A549 (cell line): ENCODE data around the gene RAB37. TPM values are rescaled to one million over a fixed set of nuclear protein-coding genes. Genes with fewer than 3 reads are reported as not detected.

Source experiments
- ATAC-seq, 2 experiments: fragments of 200-7000 bp in 1 of 2; fragments of >200 bp in 1 of 2; cut with Nextera tagmentation in 1 of 2; cut with Tn5 transposase in 1 of 2; 3 replicates each; pipeline versions ENCODE4 v1.8.0 to v1.9.1; 2018 to 2020; ENCODE audit warnings: mild to moderate bottlenecking in 1 of 2, moderate library complexity in 1 of 2
- CTCF ChIA-PET: fragments of 300-600 bp; sonication (Branson Sonifier 250); formaldehyde crosslinking; extraction: SDS; loops from one replicate; lab custom pipeline; 2021; ENCODE audit warnings: antibody characterized with exemption, inconsistent platforms; lab: Yijun Ruan, JAX
- POLR2A ChIA-PET: fragments of 350-600 bp; formaldehyde crosslinking; extraction: SDS; loops from one replicate; lab custom pipeline; 2021; ENCODE audit warnings: antibody characterized with exemption, inconsistent platforms; lab: Yijun Ruan, JAX
- DNase-seq, 2 experiments: peaks; one replicate each; pipeline versions ENCODE4 v3.0.0 to v3.0.0-alpha.2; 2011 to 2016; ENCODE audit warnings: low read depth in 1 of 2, low spot score in 1 of 2
- FAIRE-seq: peaks from 2 replicates; lab custom pipeline; 2011; peaks lifted over from hg19 to GRCh38; lab: Jason Lieb, UNC
- H3K27ac ChIP-seq, 2 experiments: fragments of >200 bp; sonication (Bioruptor Twin); formaldehyde crosslinking; 3 replicates each; pipeline ENCODE4 v1.5.1; 2016 to 2017
- H3K4me1 ChIP-seq: fragments of >200 bp; sonication (Bioruptor Twin); formaldehyde crosslinking; 3 replicates; pipeline ENCODE4 v1.6.1; 2016
- H3K4me2 ChIP-seq: fragments of >200 bp; sonication (Bioruptor Twin); formaldehyde crosslinking; 3 replicates; pipeline ENCODE4 v1.6.1; 2016
- H3K4me3 ChIP-seq: fragments of >200 bp; sonication (Bioruptor Twin); formaldehyde crosslinking; 3 replicates; pipeline ENCODE4 v1.5.1; 2016
- H3K9me3 ChIP-seq: fragments of >200 bp; sonication (Bioruptor Twin); formaldehyde crosslinking; 3 replicates; pipeline ENCODE4 v1.6.1; 2016
- BCL3 ChIP-seq: fragments of >200 bp; sonication (Bioruptor Twin); formaldehyde crosslinking; IDR thresholded peaks from 3 replicates; pipeline ENCODE4 v1.6.1; 2016
- CBX8 ChIP-seq: fragments of 200-600 bp; sonication (generic); IDR thresholded peaks from 2 replicates; pipeline ENCODE4 v1.6.1; 2016
- CEBPB ChIP-seq, 2 experiments: fragments of >200 bp in 1 of 2; sonication (Bioruptor Twin) in 1 of 2; formaldehyde crosslinking in 1 of 2; IDR thresholded peaks; 2 replicates each; pipeline ENCODE4 v1.6.1; 2012 to 2016
- CHD2 ChIP-seq: fragments of 150-350 bp; IDR thresholded peaks from 2 replicates; pipeline ENCODE4 v1.6.1; 2014; ENCODE audit warnings: low read length; ENCODE audit not compliant: partially characterized antibody
- CHD4 ChIP-seq: fragments of 200-600 bp; sonication (generic); IDR thresholded peaks from 2 replicates; pipeline ENCODE4 v1.6.1; 2016; ENCODE audit warnings: antibody characterized with exemption, mild to moderate bottlenecking, borderline replicate concordance
- EP300 ChIP-seq, 2 experiments: fragments of >200 bp; sonication (Bioruptor Twin); formaldehyde crosslinking; IDR thresholded peaks; 2 replicates in 1 of 2; 3 replicates in 1 of 2; pipeline ENCODE4 v1.6.1; 2016 to 2017
- FOXS1 ChIP-seq: fragments of 250-450 bp; sonication (Bioruptor Pico); IDR thresholded peaks from 2 replicates; pipeline ENCODE4 v1.5.0; 2020; ENCODE audit warnings: mild to moderate bottlenecking, moderate library complexity
- GATA3 ChIP-seq: IDR thresholded peaks from 2 replicates; pipeline ENCODE4 v1.6.1; 2012; ENCODE audit warnings: borderline replicate concordance
- HMGXB4 ChIP-seq: fragments of 250-450 bp; sonication (Bioruptor Pico); IDR thresholded peaks from 2 replicates; pipeline ENCODE4 v1.5.0; 2021; ENCODE audit warnings: mild to moderate bottlenecking, moderate library complexity, borderline replicate concordance
- HOXB5 ChIP-seq: fragments of 250-450 bp; sonication (Bioruptor Pico); IDR thresholded peaks from 2 replicates; pipeline ENCODE4 v1.5.0; 2020; ENCODE audit warnings: mild to moderate bottlenecking, moderate library complexity
- KDM5A ChIP-seq: fragments of 200-600 bp; sonication (generic); IDR thresholded peaks from 2 replicates; pipeline ENCODE4 v1.6.1; 2016; ENCODE audit warnings: antibody characterized with exemption, mild to moderate bottlenecking
- MAFK ChIP-seq: fragments of 450-650 bp; IDR thresholded peaks from 2 replicates; pipeline ENCODE4 v1.6.1; 2014; ENCODE audit not compliant: partially characterized antibody
- PBX3 ChIP-seq: IDR thresholded peaks from 2 replicates; pipeline ENCODE4 v1.6.1; 2012
- PHF8 ChIP-seq: fragments of 200-600 bp; sonication (generic); IDR thresholded peaks from 2 replicates; pipeline ENCODE4 v1.6.1; 2016; ENCODE audit warnings: low read depth, mild to moderate bottlenecking, antibody characterized with exemption, moderate library complexity, borderline replicate concordance
- POLR2A ChIP-seq: IDR thresholded peaks from 2 replicates; pipeline ENCODE4 v1.6.1; 2012; ENCODE audit warnings: mild to moderate bottlenecking, low read length
- RAD21 ChIP-seq, 2 experiments: fragments of >200 bp in 1 of 2; sonication (Bioruptor Twin) in 1 of 2; formaldehyde crosslinking in 1 of 2; IDR thresholded peaks in 1 of 2; conservative IDR thresholded peaks in 1 of 2; 2 replicates in 1 of 2; 3 replicates in 1 of 2; pipeline ENCODE4 v1.6.1; 2012 to 2018; ENCODE audit warnings: inconsistent platforms in 1 of 2
- RARB ChIP-seq: fragments of 250-450 bp; sonication (Bioruptor Pico); IDR thresholded peaks from 2 replicates; pipeline ENCODE4 v1.8.0; 2021; ENCODE audit warnings: mild to moderate bottlenecking, moderate library complexity
- RCOR1 ChIP-seq: fragments of 150-350 bp; IDR thresholded peaks from 2 replicates; pipeline ENCODE4 v1.6.1; 2014; ENCODE audit warnings: antibody characterized with exemption, low read length, low read depth
- RFX5 ChIP-seq: fragments of 450-650 bp; IDR thresholded peaks from 2 replicates; pipeline ENCODE4 v1.7.1; 2014; ENCODE audit warnings: antibody characterized with exemption, mild to moderate bottlenecking, moderate library complexity
- SREBF2 ChIP-seq: fragments of 450-650 bp; IDR thresholded peaks from 2 replicates; pipeline ENCODE4 v1.6.1; 2014; ENCODE audit warnings: mild to moderate bottlenecking, moderate library complexity
- USF2 ChIP-seq: fragments of 450-650 bp; IDR thresholded peaks from 2 replicates; pipeline ENCODE4 v1.6.1; 2014; ENCODE audit warnings: antibody characterized with exemption
- ZC3H11A ChIP-seq: fragments of 450-650 bp; IDR thresholded peaks from 2 replicates; pipeline ENCODE4 v1.6.1; 2014; ENCODE audit warnings: antibody characterized with exemption, mild to moderate bottlenecking
- ZFP36 ChIP-seq: fragments of 450-650 bp; IDR thresholded peaks from 2 replicates; pipeline ENCODE4 v1.6.1; 2014; ENCODE audit warnings: borderline replicate concordance; ENCODE audit not compliant: partially characterized antibody
- whole genome bisulfite sequencing: methylation state at CpG from one replicate; pipeline ENCODE4 v1.1.6; 2017; ENCODE audit errors: missing lambda C conversion rate; 5-methylcytosine and 5-hydroxymethylcytosine counted together
- polyA plus RNA-seq, 4 experiments: library from polyadenylated mRNA; depleted of rRNA in 3 of 4; stranded (reverse); fragments of >200 nt; fragmentation: RNase III in 1 of 4; extraction: RNeasy Plus Mini Kit Qiagen cat#74134 plus additional on column Dnase treatment in 1 of 4; gene quantifications; 2 replicates in 3 of 4; 3 replicates in 1 of 4; pipeline ENCODE4 v1.2.3, GENCODE V29; 2011 to 2017

RAB37 gene
- polyA plus RNA-seq, 2 of the 4 experiments (the other 2 are of a cell fraction): 2.4 to 15.8 TPM

GRCh38 chr17:74738051-74738996 is 1.3 kb downstream of the RAB37 start:
- TF ChIP-seq RAD21 (conservative IDR thresholded peaks at IDR 0.05 in 1 of 2, IDR thresholded peaks at IDR 0.05 in 1 of 2) (no peak), CBX8 (no peak), GATA3 (peak; percentile 66), PBX3 (peak; percentile 68; the same call in 1 of the 2 replicates), FOXS1 (CRISPR knock-in tag) (no peak)
- TF ChIP-seq, all 56 proteins: peak for 2
- POLR2A ChIA-PET: interaction anchor here (0.7 to 1.6 kb wide), 5 partner anchors 9 to 124 kb away, joined by 3 to 8 read pairs (median 4); no protein-coding TSS in a partner anchor
- Histone ChIP-seq H3K4me3 (peak overlapping the region; percentile 40), H3K27ac (peak overlapping the region; percentile 54 to 83), H3K4me1 (peaks cover 42% of the 10 kb centered on the region), H3K4me2 (peak overlapping the region; percentile 86), H3K9me3 (no peaks in the 10 kb centered on the region)
- FAIRE-seq (no peak), DNase-seq (peak in 1 of 2 experiments; percentile 81), ATAC-seq (peak; percentile 4 to 55; a peak in 3 of 6 replicates)
- WGBS: 34% methylated on average over 15 of the region's 16 CpGs
- CTCF ChIA-PET: interaction anchor here (0.6 to 7.8 kb wide), 40 partner anchors 8 to 281 kb away, joined by 3 to 145 read pairs (median 4); partner anchors contain the start of genes CD300H, NAT9 and NHERF1

GRCh38 chr17:74739227-74739831 is 2.3 kb downstream of the RAB37 start:
- no peaks in the 10 kb centered on the region for H3K9me3 ChIP-seq
- ATAC-seq: no peak
- no peak for DNase-seq
- H3K4me2 ChIP-seq: peak overlapping the region; percentile 86
- FAIRE-seq: no peak
- POLR2A ChIA-PET: no interaction called here
- WGBS: 79% methylated on average over 12 of the region's 12 CpGs
- H3K4me1 ChIP-seq: peaks cover 38% of the 10 kb centered on the region
- H3K27ac ChIP-seq: peak overlapping the region; percentile 44 to 62; a peak in 4 of 6 replicates
- TF ChIP-seq CHD4 (no peak), CHD2 (no peak), BCL3 (no peak), ZC3H11A (no peak), CEBPB (IDR thresholded peaks at IDR 0.05) (no peak), HOXB5 (CRISPR knock-in tag) (no peak), GATA3 (no peak), RFX5 (no peak), PHF8 (no peak), RAD21 (conservative IDR thresholded peaks at IDR 0.05 in 1 of 2, IDR thresholded peaks at IDR 0.05 in 1 of 2) (no peak)
- no peak overlapping the region for H3K4me3 ChIP-seq
- CTCF ChIA-PET: interaction anchor here (0.6 to 7.8 kb wide), 12 partner anchors 7 to 219 kb away, joined by 4 to 145 read pairs (median 24); partner anchors contain the start of genes CD300H, NAT9 and NHERF1

- ChIA-PET POLR2A (no interaction called here), CTCF (interaction anchor here (5.9 to 7.8 kb wide), 2 partner anchors 32 to 51 kb away, joined by 28 to 107 read pairs; partner anchors contain the start of gene NAT9)
- ATAC-seq (no peak), FAIRE-seq (no peak), DNase-seq (no peak)
- H3K27ac ChIP-seq: no peak overlapping the region
- no peak overlapping the region for H3K4me2 ChIP-seq
- TF ChIP-seq RCOR1 (no peak), ZFP36 (no peak), POLR2A (no peak), MAFK (no peak), SREBF2 (no peak), CBX8 (no peak), HMGXB4 (no peak), USF2 (no peak), EP300 (IDR thresholded peaks at IDR 0.05) (no peak), KDM5A (no peak), RFX5 (no peak), RARB (no peak)
- H3K4me3 ChIP-seq: no peak overlapping the region
- peaks cover 38% of the 10 kb centered on the region for H3K4me1 ChIP-seq
- WGBS: 88% methylated on average over 6 of the region's 6 CpGs
- H3K9me3 ChIP-seq: no peaks in the 10 kb centered on the region
Observed at GRCh38 chr17:74740173-74740572, 3.1 kb downstream of the RAB37 start.
